GM19395 (cell line): ENCODE measurements around the gene TEDC2.
A peak's percentile ranks its signal among the peaks of the same experiment; 100 is the strongest.
"Not testable (repeated sequence)": the region's sequence is repeated elsewhere in the genome, so short reads cannot be mapped to it uniquely, and the experiment has no call there.

Experiments used
- ATAC-seq: cut with Tn5 transposase; IDR thresholded peaks from one replicate; pipeline ENCODE4 v1.9.1; 2021; ENCODE audit warnings: mild to moderate bottlenecking, moderate library complexity; ENCODE audit not compliant: unreplicated experiment

Gene TEDC2

GRCh38 chr16:2459647-2460390, at the start of gene TEDC2:
Gene TEDC2 (plus strand): TSS chr16:2460109. CDS start chr16:2460145, 36 bp downstream.
- peak; percentile 83 for ATAC-seq

GRCh38 chr16:2415085-2415484, 44.8 kb upstream of the TEDC2 start:
- no peak for ATAC-seq

GRCh38 chr16:2420035-2420434, 39.9 kb upstream of the TEDC2 start:
- no peak for ATAC-seq

GRCh38 chr16:2422123-2422867, 37.6 kb upstream of the TEDC2 start:
- ATAC-seq, result no peak

- no peak for ATAC-seq
Observed at GRCh38 chr16:2424061-2425007, 35.6 kb upstream of the TEDC2 start.

GRCh38 chr16:2425008-2425518, 34.8 kb upstream of the TEDC2 start:
- no peak for ATAC-seq

GRCh38 chr16:2425825-2426430, 34.0 kb upstream of the TEDC2 start:
- no peak for ATAC-seq

GRCh38 chr16:2426941-2427361, 33.0 kb upstream of the TEDC2 start:
- ATAC-seq, result no peak

GRCh38 chr16:2427526-2427925, 32.4 kb upstream of the TEDC2 start:
- ATAC-seq, result no peak

- ATAC-seq, result peak; percentile 25
Observed at GRCh38 chr16:2428051-2428783, 31.7 kb upstream of the TEDC2 start.

GRCh38 chr16:2428784-2429033, 31.2 kb upstream of the TEDC2 start:
- ATAC-seq, result no peak

GRCh38 chr16:2429034-2429770, 30.7 kb upstream of the TEDC2 start, which contains the start of gene CCNF:
Gene CCNF (plus strand): TSS chr16:2429447. CDS start chr16:2429482, 35 bp downstream.
- peak; percentile 82 for ATAC-seq

GRCh38 chr16:2429771-2430663, 29.9 kb upstream of the TEDC2 start:
- peak; percentile 13 for ATAC-seq

GRCh38 chr16:2432286-2432685, 27.6 kb upstream of the TEDC2 start:
- no peak for ATAC-seq

- ATAC-seq, result no peak
Observed at GRCh38 chr16:2432801-2433505, 27.0 kb upstream of the TEDC2 start.

- not testable (repeated sequence) for ATAC-seq
Observed at GRCh38 chr16:2435236-2435635, 24.7 kb upstream of the TEDC2 start.

GRCh38 chr16:2436110-2436509, 23.8 kb upstream of the TEDC2 start:
- ATAC-seq, result no peak
